Stomach smooth muscle (tissue), 2 donors: ENCODE data around the gene SSH2.

Source experiments
- H3K27ac ChIP-seq: one replicate; pipeline ENCODE4 v1.7.0; 2013; ENCODE audit warnings: mild to moderate bottlenecking, low read length, inconsistent platforms
- H3K27me3 ChIP-seq, 2 donors: one replicate each; pipeline ENCODE4 v1.7.0; 2013; ENCODE audit warnings: low read length in 2 of 2; ENCODE audit not compliant: insufficient read depth in 2 of 2, control insufficient read depth in 1 of 2
- H3K36me3 ChIP-seq, 2 donors: one replicate each; pipeline ENCODE4 v1.7.0; 2013; ENCODE audit warnings: low read length in 2 of 2; ENCODE audit not compliant: control insufficient read depth in 2 of 2, insufficient read depth in 2 of 2
- H3K4me1 ChIP-seq: one replicate; pipeline ENCODE4 v1.7.0; 2013; ENCODE audit warnings: low read length; ENCODE audit not compliant: control insufficient read depth, insufficient read depth
- H3K4me3 ChIP-seq, 2 donors: one replicate each; pipeline ENCODE4 v1.7.0; 2013; ENCODE audit warnings: low read length in 2 of 2
- H3K9ac ChIP-seq, 2 donors: one replicate each; pipeline ENCODE4 v1.7.0; 2013; ENCODE audit warnings: low read length in 2 of 2, mild to moderate bottlenecking in 1 of 2
- H3K9me3 ChIP-seq, 2 donors: one replicate each; pipeline ENCODE4 v1.7.0; 2013; ENCODE audit warnings: low read length in 2 of 2; ENCODE audit not compliant: control insufficient read depth in 2 of 2
- donor health status: healthy.
- donor health status: Pancreatic carcinoma.

SSH2 gene

GRCh38 chr17:29855686-29856085 lies 74.3 kb downstream of the SSH2 start:
- Histone ChIP-seq H3K36me3 (no peaks in the 10 kb centered on the region), H3K9me3 (no peaks in the 10 kb centered on the region), H3K27me3 (no peaks in the 10 kb centered on the region), H3K4me3 (no peak overlapping the region), H3K4me1 (no peaks in the 10 kb centered on the region), H3K27ac (no peak overlapping the region), H3K9ac (no peak overlapping the region)

GRCh38 chr17:29848737-29849136 lies 81.3 kb downstream of the SSH2 start:
- no peaks in the 10 kb centered on the region for H3K27me3 ChIP-seq

GRCh38 chr17:29847527-29848400 lies 82.3 kb downstream of the SSH2 start:
- Histone ChIP-seq H3K9me3 (no peaks in the 10 kb centered on the region), H3K36me3 (peaks cover 0 to 5% of the 10 kb centered on the region in 2 donors), H3K9ac (no peak overlapping the region), H3K4me1 (no peaks in the 10 kb centered on the region), H3K4me3 (no peak overlapping the region), H3K27ac (no peak overlapping the region), H3K27me3 (no peaks in the 10 kb centered on the region)

More at GRCh38 chr17:29848737-29849136, 81.3 kb downstream of the SSH2 start:
- H3K36me3 ChIP-seq = peaks cover 0 to 5% of the 10 kb centered on the region in 2 donors
- no peak overlapping the region for H3K27ac ChIP-seq
- H3K4me1 ChIP-seq = no peaks in the 10 kb centered on the region
- no peaks in the 10 kb centered on the region for H3K9me3 ChIP-seq
- H3K9ac ChIP-seq = no peak overlapping the region
- no peak overlapping the region for H3K4me3 ChIP-seq

- peaks cover 0 to 5% of the 10 kb centered on the region in 2 donors for H3K36me3 ChIP-seq
- H3K9ac ChIP-seq = no peak overlapping the region
- no peaks in the 10 kb centered on the region for H3K4me1 ChIP-seq
- no peak overlapping the region for H3K27ac ChIP-seq
- no peaks in the 10 kb centered on the region for H3K9me3 ChIP-seq
- H3K27me3 ChIP-seq = no peaks in the 10 kb centered on the region
- no peak overlapping the region for H3K4me3 ChIP-seq
Measured at GRCh38 chr17:29847118-29847517, 82.9 kb downstream of the SSH2 start.

- H3K27me3 ChIP-seq = no peaks in the 10 kb centered on the region
- H3K9me3 ChIP-seq = no peaks in the 10 kb centered on the region
- H3K4me3 ChIP-seq = no peak overlapping the region
- no peaks in the 10 kb centered on the region for H3K4me1 ChIP-seq
- H3K36me3 ChIP-seq = peaks cover 0 to 5% of the 10 kb centered on the region in 2 donors
- H3K27ac ChIP-seq = no peak overlapping the region
- H3K9ac ChIP-seq = no peak overlapping the region
Measured at GRCh38 chr17:29846298-29846697, 83.7 kb downstream of the SSH2 start.

- Histone ChIP-seq H3K36me3 (peaks cover 0 to 5% of the 10 kb centered on the region in 2 donors), H3K9ac (no peak overlapping the region), H3K4me3 (no peak overlapping the region), H3K27ac (no peak overlapping the region), H3K4me1 (no peaks in the 10 kb centered on the region), H3K9me3 (no peaks in the 10 kb centered on the region), H3K27me3 (no peaks in the 10 kb centered on the region)
Measured at GRCh38 chr17:29844339-29845048, 85.5 kb downstream of the SSH2 start.

GRCh38 chr17:29840884-29841283 lies 89.1 kb downstream of the SSH2 start:
- Histone ChIP-seq H3K36me3 (no peaks in the 10 kb centered on the region), H3K4me1 (no peaks in the 10 kb centered on the region), H3K9ac (no peak overlapping the region), H3K27me3 (no peaks in the 10 kb centered on the region), H3K9me3 (no peaks in the 10 kb centered on the region), H3K4me3 (no peak overlapping the region), H3K27ac (no peak overlapping the region)

GRCh38 chr17:29839656-29840055 lies 90.4 kb downstream of the SSH2 start:
- Histone ChIP-seq H3K36me3 (no peaks in the 10 kb centered on the region), H3K9ac (no peak overlapping the region), H3K4me3 (no peak overlapping the region), H3K9me3 (no peaks in the 10 kb centered on the region), H3K27ac (no peak overlapping the region), H3K27me3 (no peaks in the 10 kb centered on the region), H3K4me1 (no peaks in the 10 kb centered on the region)

- Histone ChIP-seq H3K4me1 (no peaks in the 10 kb centered on the region), H3K27me3 (no peaks in the 10 kb centered on the region), H3K9me3 (no peaks in the 10 kb centered on the region), H3K9ac (no peak overlapping the region), H3K4me3 (no peak overlapping the region), H3K27ac (no peak overlapping the region), H3K36me3 (no peaks in the 10 kb centered on the region)
Measured at GRCh38 chr17:29838961-29839360, 91.1 kb downstream of the SSH2 start.

GRCh38 chr17:29837531-29837930 lies 92.5 kb downstream of the SSH2 start:
- Histone ChIP-seq H3K27ac (no peak overlapping the region), H3K4me1 (no peaks in the 10 kb centered on the region), H3K27me3 (no peaks in the 10 kb centered on the region)

GRCh38 chr17:29836643-29837042 lies 93.4 kb downstream of the SSH2 start:
- no peaks in the 10 kb centered on the region for H3K27me3 ChIP-seq
- H3K9ac ChIP-seq = no peak overlapping the region
- H3K4me1 ChIP-seq = no peaks in the 10 kb centered on the region
- H3K27ac ChIP-seq = no peak overlapping the region
- no peaks in the 10 kb centered on the region for H3K9me3 ChIP-seq
- no peaks in the 10 kb centered on the region for H3K36me3 ChIP-seq
- H3K4me3 ChIP-seq = no peak overlapping the region

More at GRCh38 chr17:29837531-29837930, 92.5 kb downstream of the SSH2 start:
- Histone ChIP-seq H3K4me3 (no peak overlapping the region), H3K9me3 (no peaks in the 10 kb centered on the region), H3K9ac (no peak overlapping the region), H3K36me3 (no peaks in the 10 kb centered on the region)
